22Rv1 (cell line): ENCODE measurements around the gene LRPAP1.

Source experiments
- ZFX ChIP-seq: fragments of 450-650 bp; IDR thresholded peaks from 2 replicates; pipeline ENCODE4 v1.6.1; 2017; ENCODE audit warnings: antibody characterized with exemption, borderline replicate concordance
- TF ChIP-seq, protein P1 (sequence below): fragments of 450-650 bp; IDR thresholded peaks from 2 replicates; pipeline ENCODE4 v1.5.1; 2017; ENCODE audit warnings: mild to moderate bottlenecking

DNA sequence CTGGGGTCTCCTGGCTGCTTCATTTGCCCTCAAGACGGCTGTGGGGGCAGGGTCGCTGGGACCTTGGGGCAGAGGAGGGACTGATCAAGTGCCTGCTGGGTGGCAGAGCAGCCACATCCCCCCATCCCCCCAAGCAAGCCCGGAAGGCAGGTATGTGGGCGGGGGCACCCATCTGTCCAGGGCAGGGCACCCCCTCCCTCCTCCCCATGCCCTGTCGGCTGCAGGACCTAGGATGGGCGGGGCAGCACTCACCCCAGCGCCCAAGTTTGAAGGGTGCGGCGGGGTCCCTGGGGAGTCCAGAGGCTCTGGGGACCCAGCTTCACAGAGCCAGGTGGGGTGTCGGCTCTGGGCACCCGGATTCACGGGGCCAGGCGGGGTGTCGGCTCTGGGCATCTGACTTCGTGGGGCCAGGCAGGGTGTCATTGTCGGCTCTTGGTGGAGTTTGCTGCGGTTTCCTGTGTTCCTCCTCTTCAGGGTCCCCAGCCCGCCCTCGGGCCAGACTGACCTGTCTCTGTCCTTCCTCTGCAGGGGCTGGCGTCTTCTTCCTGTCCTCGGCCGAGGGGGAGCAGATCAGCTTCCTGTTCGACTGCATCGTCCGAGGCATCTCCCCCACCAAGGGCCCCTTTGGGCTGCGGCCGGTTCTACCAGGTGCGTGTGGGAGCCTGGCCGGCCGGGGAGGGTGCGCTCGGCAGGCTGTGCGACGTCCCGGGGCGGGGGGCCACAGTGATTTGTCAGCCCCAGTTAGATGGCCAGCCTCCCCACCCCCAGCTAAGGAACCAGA, 47.0 kb downstream of the LRPAP1 start:
- TF ChIP-seq, protein P1, sequence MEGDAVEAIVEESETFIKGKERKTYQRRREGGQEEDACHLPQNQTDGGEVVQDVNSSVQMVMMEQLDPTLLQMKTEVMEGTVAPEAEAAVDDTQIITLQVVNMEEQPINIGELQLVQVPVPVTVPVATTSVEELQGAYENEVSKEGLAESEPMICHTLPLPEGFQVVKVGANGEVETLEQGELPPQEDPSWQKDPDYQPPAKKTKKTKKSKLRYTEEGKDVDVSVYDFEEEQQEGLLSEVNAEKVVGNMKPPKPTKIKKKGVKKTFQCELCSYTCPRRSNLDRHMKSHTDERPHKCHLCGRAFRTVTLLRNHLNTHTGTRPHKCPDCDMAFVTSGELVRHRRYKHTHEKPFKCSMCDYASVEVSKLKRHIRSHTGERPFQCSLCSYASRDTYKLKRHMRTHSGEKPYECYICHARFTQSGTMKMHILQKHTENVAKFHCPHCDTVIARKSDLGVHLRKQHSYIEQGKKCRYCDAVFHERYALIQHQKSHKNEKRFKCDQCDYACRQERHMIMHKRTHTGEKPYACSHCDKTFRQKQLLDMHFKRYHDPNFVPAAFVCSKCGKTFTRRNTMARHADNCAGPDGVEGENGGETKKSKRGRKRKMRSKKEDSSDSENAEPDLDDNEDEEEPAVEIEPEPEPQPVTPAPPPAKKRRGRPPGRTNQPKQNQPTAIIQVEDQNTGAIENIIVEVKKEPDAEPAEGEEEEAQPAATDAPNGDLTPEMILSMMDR = no peak
- no peak for TF ChIP-seq ZFX
